ENCODE results near the gene NIPBL.
"Not testable (repeated sequence)": the region's sequence is repeated elsewhere in the genome, so short reads cannot be mapped to it uniquely, and the experiment has no call there.

The NIPBL gene

GRCh38 chr5:37086466-37087173 lies 210.1 kb downstream of the NIPBL start:
- DNase-seq (ENCODE audit: low spot score): no peak

- DNase-seq (ENCODE audit: low spot score): no peak
These were observed 211.4 kb downstream of the NIPBL start for GRCh38 chr5:37088009-37088408.

- DNase-seq (ENCODE audit: low spot score): no peak
These were observed 213.7 kb downstream of the NIPBL start for GRCh38 chr5:37090123-37090726.

GRCh38 chr5:37090781-37091180 lies 214.2 kb downstream of the NIPBL start:
- DNase-seq (ENCODE audit: low spot score): no peak

GRCh38 chr5:37093795-37094194 lies 217.2 kb downstream of the NIPBL start:
- not testable (repeated sequence) for DNase-seq (ENCODE audit: low spot score)

- DNase-seq (ENCODE audit: low spot score): not testable (repeated sequence)
These were observed 222.7 kb downstream of the NIPBL start for GRCh38 chr5:37099267-37099666.

GRCh38 chr5:37103302-37103701 lies 226.7 kb downstream of the NIPBL start:
- DNase-seq (ENCODE audit: low spot score): no peak

GRCh38 chr5:37109338-37109737 lies 232.8 kb downstream of the NIPBL start:
- DNase-seq (ENCODE audit: low spot score): no peak

GRCh38 chr5:37110135-37110534 lies 233.6 kb downstream of the NIPBL start:
- DNase-seq (ENCODE audit: low spot score): no peak

- DNase-seq (ENCODE audit: low spot score): no peak
These were observed 235.1 kb downstream of the NIPBL start for GRCh38 chr5:37111426-37112382.

- no peak for DNase-seq (ENCODE audit: low spot score)
These were observed 235.9 kb downstream of the NIPBL start for GRCh38 chr5:37112383-37112991.

Measured in left forelimb (tissue), 1 donor.